Uterus (tissue), 4 donors: ENCODE results near the gene EBI3. TPM values are rescaled to one million over a fixed set of nuclear protein-coding genes. Genes with fewer than 3 reads are reported as not detected.
"Not testable (repeated sequence)": the region's sequence is repeated elsewhere in the genome, so short reads cannot be mapped to it uniquely, and the experiment has no call there.

Experiments
- DNase-seq, 2 donors: peaks; one replicate each; pipeline ENCODE4 v3.0.0-alpha.2; 2019 to 2020
- H3K27ac ChIP-seq, 2 donors: fragments of 200-600 bp; sonication (generic); 1 replicate in 1 of 2; 2 replicates in 1 of 2; pipeline ENCODE4 v1.5.1; 2016 to 2018
- H3K27me3 ChIP-seq, 2 donors: fragments of 200-600 bp; sonication (generic); one replicate each; pipeline ENCODE4 v1.5.1; 2018 to 2019; ENCODE audit warnings: control low read depth in 1 of 2
- H3K36me3 ChIP-seq, 2 donors: fragments of 200-600 bp; sonication (generic); one replicate each; pipeline ENCODE4 v1.5.1; 2019; ENCODE audit warnings: control low read depth in 1 of 2
- H3K4me1 ChIP-seq, 2 donors: fragments of 200-600 bp; sonication (generic); one replicate each; pipeline ENCODE4 v1.5.1; 2018 to 2019; ENCODE audit warnings: control low read depth in 1 of 2
- H3K4me3 ChIP-seq, 2 donors: fragments of 200-600 bp; sonication (generic); 1 replicate in 1 of 2; 2 replicates in 1 of 2; pipeline ENCODE4 v1.5.1; 2018 to 2019; ENCODE audit warnings: mild to moderate bottlenecking in 1 of 2
- H3K9me3 ChIP-seq, 2 donors: fragments of 200-600 bp; sonication (generic); one replicate each; pipeline ENCODE4 v1.5.1; 2019; ENCODE audit warnings: control low read depth in 1 of 2
- POLR2A ChIP-seq, 2 donors: fragments of 450-650 bp; IDR thresholded peaks; one replicate each; pipeline ENCODE4 v1.6.1; 2016; ENCODE audit warnings: antibody characterized with exemption in 2 of 2, mild to moderate bottlenecking in 1 of 2, moderate library complexity in 1 of 2
- intact Hi-C: fragments of 100-400 bp; cut with DNase I; formaldehyde crosslinking; loops from one replicate; pipeline ENCODE4 v1.15.1; 2023; ENCODE audit warnings: low total_unique reads
- total RNA-seq, 4 donors: library from RNA; depleted of rRNA in 3 of 4; stranded (reverse); fragments of >200 nt in 3 of 4; gene quantifications; one replicate each; pipeline versions ENCODE4 v1.1.0 to v1.2.4, GENCODE V29; 2014 to 2023
- TF ChIP-seq, protein P1 (sequence below), 4 experiments: fragments of 200-600 bp in 2 of 4; fragments of 450-650 bp in 2 of 4; sonication (generic) in 2 of 4; IDR thresholded peaks; one replicate each; pipeline ENCODE4 v1.5.1; 2016 to 2019; ENCODE audit warnings: antibody characterized with exemption in 4 of 4, mild to moderate bottlenecking in 2 of 4, moderate library complexity in 1 of 4
- donor health status: DM: yes; HTN: yes; CAD: no.

Gene EBI3
- total RNA-seq, 4 donors from 2014 or later = 1.2 to 1.8 (median 1.5) TPM; not detected in 1

DNA sequence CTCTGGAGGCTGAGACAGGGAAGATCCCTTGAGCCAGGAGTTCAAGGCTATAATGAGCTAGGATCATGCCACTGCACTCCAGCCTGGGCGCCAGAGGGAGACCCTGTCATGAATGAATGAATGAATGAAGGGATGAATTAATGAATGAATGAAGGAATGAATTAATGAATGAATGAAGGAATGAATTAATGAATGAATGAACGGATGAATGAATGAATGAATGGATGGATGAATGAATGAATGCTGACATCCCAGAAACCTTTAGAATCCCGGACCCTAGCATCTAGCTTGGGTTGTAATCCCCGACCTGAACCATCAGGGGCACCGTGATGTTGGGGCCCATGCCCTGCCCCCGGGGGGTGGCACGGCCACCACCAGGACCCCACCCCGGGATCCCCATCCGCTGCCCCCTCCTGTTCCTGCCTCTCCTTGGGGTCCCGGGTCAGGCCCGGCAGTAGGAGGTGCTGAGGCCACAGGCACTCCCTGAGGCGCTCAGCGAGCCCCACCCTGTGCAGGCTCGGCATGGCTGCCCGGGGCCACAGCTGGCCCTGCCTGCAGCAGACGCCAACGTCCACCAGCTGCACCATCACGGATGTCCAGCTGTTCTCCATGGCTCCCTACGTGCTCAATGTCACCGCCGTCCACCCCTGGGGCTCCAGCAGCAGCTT lies 3.4 kb downstream of the EBI3 start:
- TF ChIP-seq, protein P1, sequence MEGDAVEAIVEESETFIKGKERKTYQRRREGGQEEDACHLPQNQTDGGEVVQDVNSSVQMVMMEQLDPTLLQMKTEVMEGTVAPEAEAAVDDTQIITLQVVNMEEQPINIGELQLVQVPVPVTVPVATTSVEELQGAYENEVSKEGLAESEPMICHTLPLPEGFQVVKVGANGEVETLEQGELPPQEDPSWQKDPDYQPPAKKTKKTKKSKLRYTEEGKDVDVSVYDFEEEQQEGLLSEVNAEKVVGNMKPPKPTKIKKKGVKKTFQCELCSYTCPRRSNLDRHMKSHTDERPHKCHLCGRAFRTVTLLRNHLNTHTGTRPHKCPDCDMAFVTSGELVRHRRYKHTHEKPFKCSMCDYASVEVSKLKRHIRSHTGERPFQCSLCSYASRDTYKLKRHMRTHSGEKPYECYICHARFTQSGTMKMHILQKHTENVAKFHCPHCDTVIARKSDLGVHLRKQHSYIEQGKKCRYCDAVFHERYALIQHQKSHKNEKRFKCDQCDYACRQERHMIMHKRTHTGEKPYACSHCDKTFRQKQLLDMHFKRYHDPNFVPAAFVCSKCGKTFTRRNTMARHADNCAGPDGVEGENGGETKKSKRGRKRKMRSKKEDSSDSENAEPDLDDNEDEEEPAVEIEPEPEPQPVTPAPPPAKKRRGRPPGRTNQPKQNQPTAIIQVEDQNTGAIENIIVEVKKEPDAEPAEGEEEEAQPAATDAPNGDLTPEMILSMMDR (IDR thresholded peaks at IDR 0.05) = no peak
- no peak for TF ChIP-seq POLR2A (IDR thresholded peaks at IDR 0.05)
- Histone ChIP-seq H3K36me3 (no peaks in the 10 kb centered on the region), H3K27me3 (peaks cover 0 to 10% of the 10 kb centered on the region in 2 donors), H3K4me3 (no peak overlapping the region), H3K9me3 (no peaks in the 10 kb centered on the region), H3K27ac (no peak overlapping the region), H3K4me1 (no peaks in the 10 kb centered on the region)
- intact Hi-C loops = no loop called here
- DNase-seq = no peak

- H3K27ac ChIP-seq = no peak overlapping the region
- H3K4me1 ChIP-seq = no peaks in the 10 kb centered on the region
- peaks cover 0 to 10% of the 10 kb centered on the region in 2 donors for H3K27me3 ChIP-seq
- no peak for TF ChIP-seq POLR2A (IDR thresholded peaks at IDR 0.05)
- TF ChIP-seq, protein P1 (IDR thresholded peaks at IDR 0.05) = no peak
- no peak for DNase-seq
- no peak overlapping the region for H3K4me3 ChIP-seq
- no peaks in the 10 kb centered on the region for H3K36me3 ChIP-seq
- intact Hi-C loops = no loop called here
- no peaks in the 10 kb centered on the region for H3K9me3 ChIP-seq
Measured at GRCh38 chr19:4233282-4233853, 4.0 kb downstream of the EBI3 start.

GRCh38 chr19:4234142-4234861 lies 5.0 kb downstream of the EBI3 start:
- Histone ChIP-seq H3K27ac (no peak overlapping the region), H3K27me3 (peaks cover 0 to 4% of the 10 kb centered on the region in 2 donors), H3K9me3 (no peaks in the 10 kb centered on the region), H3K4me3 (no peak overlapping the region), H3K36me3 (no peaks in the 10 kb centered on the region), H3K4me1 (no peaks in the 10 kb centered on the region)
- TF ChIP-seq, protein P1 (IDR thresholded peaks at IDR 0.05) = no peak
- TF ChIP-seq POLR2A (IDR thresholded peaks at IDR 0.05) = no peak
- DNase-seq = no peak
- intact Hi-C loops = no loop called here

- DNase-seq = no peak
- Histone ChIP-seq H3K27me3 (no peaks in the 10 kb centered on the region), H3K27ac (no peak overlapping the region), H3K9me3 (no peaks in the 10 kb centered on the region), H3K4me1 (no peaks in the 10 kb centered on the region), H3K36me3 (no peaks in the 10 kb centered on the region), H3K4me3 (no peak overlapping the region)
- intact Hi-C loops = no loop called here
- no peak for TF ChIP-seq POLR2A (IDR thresholded peaks at IDR 0.05)
- TF ChIP-seq, protein P1 (IDR thresholded peaks at IDR 0.05) = no peak
Measured at GRCh38 chr19:4234862-4235201, 5.5 kb downstream of the EBI3 start.

GRCh38 chr19:4237510-4237909 lies 8.2 kb downstream of the EBI3 start:
- H3K27ac ChIP-seq, H3K9me3 ChIP-seq, DNase-seq, intact Hi-C loops, H3K27me3 ChIP-seq, H3K4me1 ChIP-seq, H3K36me3 ChIP-seq, H3K4me3 ChIP-seq: not testable (repeated sequence)
